CD4-positive, alpha-beta T cell treated with Interleukin-17A for 4 hours (primary cell): Measurements from ENCODE around the gene CFHR5.
"Not testable (repeated sequence)": the region's sequence is repeated elsewhere in the genome, so short reads cannot be mapped to it uniquely, and the experiment has no call there.

Source experiments
- DNase-seq: peaks from one replicate; pipeline ENCODE4 v3.0.0-alpha.2; 2020; ENCODE audit warnings: mixed read lengths

The CFHR5 gene

GRCh38 chr1:196977278-196977677, at the start of gene CFHR5:
Gene CFHR5 (plus strand): TSS chr1:196977556. CDS start chr1:196977665, 109 bp downstream.
- no peak for DNase-seq

GRCh38 chr1:196932853-196933252, 44.5 kb upstream of the CFHR5 start:
- DNase-seq, result not testable (repeated sequence)

- no peak for DNase-seq
Observed at GRCh38 chr1:196933531-196934189, 43.7 kb upstream of the CFHR5 start.

GRCh38 chr1:196941474-196941873, 35.9 kb upstream of the CFHR5 start:
- DNase-seq, result not testable (repeated sequence)

GRCh38 chr1:196943568-196943967, 33.8 kb upstream of the CFHR5 start, which contains the start of gene CFHR2:
Gene CFHR2 (plus strand): TSS chr1:196943738. CDS start chr1:196943881, 143 bp downstream.
- DNase-seq, result not testable (repeated sequence)

DNA sequence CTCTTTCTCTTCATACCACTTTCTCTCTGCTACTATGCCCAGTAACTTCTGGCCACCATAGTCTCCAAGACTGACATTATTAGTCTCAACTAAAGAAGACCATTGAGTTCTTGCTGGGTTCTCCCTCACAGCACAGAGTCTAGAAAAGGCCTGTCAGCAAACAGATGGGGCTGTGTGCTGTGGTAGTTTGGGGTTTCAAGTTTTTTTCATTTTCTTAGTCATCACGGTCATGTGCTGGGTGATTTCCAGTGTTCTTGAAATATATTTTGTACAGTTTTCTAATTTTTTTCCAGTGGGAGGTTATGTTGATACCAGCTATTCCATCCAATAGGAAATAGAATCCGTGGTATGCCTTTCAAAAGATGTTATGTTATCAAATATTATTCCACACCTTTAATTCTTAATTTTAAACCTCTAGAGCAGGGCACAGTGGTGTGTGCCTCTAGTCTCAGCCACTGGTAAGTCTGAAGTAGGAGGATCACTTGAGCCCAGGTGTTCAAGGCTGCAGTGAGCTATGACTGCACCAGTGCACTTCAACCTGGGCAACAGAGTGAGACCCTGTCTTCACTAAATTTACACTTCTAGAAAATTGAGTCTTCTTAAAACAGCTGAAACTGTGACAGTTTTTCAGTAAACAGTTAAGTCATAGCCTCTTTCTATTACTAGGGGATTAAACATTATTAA, 25.5 kb upstream of the CFHR5 start:
- no peak for DNase-seq

GRCh38 chr1:196954778-196955177, 22.6 kb upstream of the CFHR5 start:
- no peak for DNase-seq

DNA sequence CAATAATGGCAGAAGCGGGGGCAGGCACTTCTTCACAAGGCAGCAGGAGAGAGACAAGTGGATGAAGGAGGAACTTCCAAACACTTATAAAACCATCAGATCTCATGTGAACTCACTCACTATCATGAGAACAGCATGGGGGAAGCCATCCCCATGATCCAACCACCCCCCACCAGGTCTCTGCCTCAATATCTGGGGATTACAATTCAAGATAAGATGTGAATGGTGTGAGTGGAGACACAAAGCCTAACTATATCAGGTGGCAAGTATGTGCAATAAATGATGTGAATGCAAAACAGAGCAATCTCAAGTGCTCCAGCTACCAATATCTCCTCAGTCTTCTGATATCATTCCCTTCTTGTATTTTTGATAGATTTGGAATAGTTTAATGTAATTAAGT, 21.4 kb upstream of the CFHR5 start:
- no peak for DNase-seq

DNA sequence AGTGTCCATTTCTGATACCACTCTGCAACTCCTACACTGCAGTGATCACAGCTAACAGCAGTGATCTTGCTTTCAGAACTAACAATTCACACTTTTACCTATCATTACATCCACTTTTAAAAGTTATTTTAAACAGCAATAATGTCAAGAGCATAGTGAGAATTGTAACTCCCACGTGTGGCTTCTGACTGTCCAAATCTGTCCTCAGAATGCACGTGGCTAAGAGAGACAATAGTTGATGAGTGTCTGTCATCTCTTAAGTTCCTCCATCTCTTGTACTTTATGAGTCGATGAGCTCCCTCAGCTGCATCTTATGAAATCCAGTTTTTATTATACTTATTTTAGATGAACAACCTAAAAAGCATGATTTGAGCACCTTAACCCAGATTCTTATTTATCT, 16.5 kb upstream of the CFHR5 start:
- DNase-seq, result no peak

GRCh38 chr1:196970182-196970581, 7.2 kb upstream of the CFHR5 start:
- no peak for DNase-seq

GRCh38 chr1:196976278-196976677, 1.1 kb upstream of the CFHR5 start:
- no peak for DNase-seq

- no peak for DNase-seq
Observed at GRCh38 chr1:196980859-196981258, 3.5 kb downstream of the CFHR5 start.

DNA sequence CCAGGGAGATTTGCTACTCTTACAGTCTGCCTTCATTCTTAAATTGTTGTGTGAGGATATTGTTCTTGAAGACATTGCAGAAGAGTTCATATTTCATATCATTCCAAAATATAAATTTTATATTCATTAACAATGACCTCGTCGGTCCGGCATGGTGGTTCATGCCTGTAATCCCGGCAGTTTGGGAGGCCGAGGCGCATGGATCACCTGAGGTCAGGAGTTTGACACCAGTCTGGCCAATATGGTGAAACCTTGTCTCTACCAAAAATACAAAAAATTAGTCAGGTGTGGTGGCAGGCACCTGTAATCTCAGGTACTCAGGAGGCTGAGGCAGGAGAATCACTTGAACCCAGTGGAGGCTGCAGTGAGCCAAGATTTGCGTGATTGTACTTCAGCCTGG, 4.9 kb downstream of the CFHR5 start:
- not testable (repeated sequence) for DNase-seq

DNA sequence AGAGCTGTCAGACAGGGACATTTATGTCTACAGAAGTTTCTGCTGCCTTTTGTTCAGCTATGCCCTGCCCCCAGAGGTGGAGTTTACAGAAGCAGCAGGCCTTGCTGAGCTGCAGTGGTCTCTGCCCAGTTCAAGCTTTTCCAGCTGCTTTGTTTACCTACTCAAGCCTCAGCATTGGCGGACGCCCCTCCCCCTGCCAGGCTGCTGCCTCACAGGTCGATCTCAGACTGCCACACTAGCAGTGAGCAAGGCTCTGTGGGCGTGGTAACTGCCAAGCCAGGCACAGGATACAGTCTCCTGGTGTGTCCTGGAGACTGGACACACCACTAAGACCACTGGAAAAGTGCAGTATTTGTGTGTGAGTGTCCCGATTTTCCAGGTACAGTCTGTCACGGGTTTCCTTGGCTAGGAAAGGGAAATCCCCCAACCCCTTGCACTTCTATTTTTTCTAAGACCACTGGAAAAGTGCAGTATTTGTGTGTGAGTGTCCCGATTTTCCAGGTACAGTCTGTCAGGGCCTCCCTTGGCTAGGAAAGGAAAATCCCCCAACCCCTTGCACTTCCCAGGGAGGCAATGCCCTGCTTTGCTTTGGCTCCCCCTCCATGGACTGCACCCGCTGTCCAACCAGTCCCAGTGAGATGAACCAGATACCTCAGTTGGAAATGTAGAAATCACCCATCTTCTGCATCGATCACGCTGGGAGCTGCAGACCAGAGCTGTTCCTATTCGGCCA, 14.7 kb downstream of the CFHR5 start:
- DNase-seq, result not testable (repeated sequence)

- DNase-seq, result no peak
Observed at GRCh38 chr1:196993916-196994315, 16.6 kb downstream of the CFHR5 start.

- no peak for DNase-seq
Observed at GRCh38 chr1:196997423-196997822, 20.1 kb downstream of the CFHR5 start.

- DNase-seq, result no peak
Observed at GRCh38 chr1:197001828-197002227, 24.5 kb downstream of the CFHR5 start.

DNA sequence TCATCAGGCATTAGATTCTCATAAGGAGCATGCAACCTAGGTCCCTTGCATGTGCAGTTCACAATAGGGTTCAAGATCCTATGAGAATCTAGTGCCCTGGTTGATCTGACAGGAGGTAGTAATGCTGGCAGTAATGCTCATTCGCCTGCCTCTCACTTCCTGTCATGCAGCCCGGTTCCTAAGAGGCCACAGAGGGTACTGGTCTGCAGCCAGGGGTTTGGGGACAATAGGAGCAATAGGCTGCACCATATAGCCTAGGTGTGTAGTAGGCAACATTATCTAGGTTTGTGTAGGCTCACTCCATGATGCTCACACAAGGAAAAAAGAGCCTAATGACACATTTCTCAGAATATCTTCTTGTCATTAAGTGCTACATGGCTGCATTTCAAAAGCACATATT, 25.8 kb downstream of the CFHR5 start:
- DNase-seq, result no peak

GRCh38 chr1:197008861-197009260, 31.5 kb downstream of the CFHR5 start:
- DNase-seq, result no peak

DNA sequence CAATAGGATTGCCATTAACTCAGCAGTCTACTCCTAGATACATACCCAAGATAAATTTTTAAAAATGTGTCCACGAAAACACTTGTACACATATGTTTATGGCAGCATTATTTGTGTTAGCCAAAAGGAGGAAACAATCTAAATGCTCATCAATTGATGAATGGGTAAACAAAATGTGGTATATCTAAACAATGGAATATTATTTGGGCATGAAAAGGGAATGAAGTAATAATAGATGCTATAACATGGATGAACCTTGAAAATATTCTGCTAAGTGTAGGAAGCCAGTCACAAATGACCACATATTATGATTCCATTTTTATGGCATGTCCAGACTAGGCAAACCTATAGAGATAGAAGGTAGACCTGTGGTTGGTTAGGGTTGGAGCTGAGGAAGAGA, 34.3 kb downstream of the CFHR5 start:
- no peak for DNase-seq

DNA sequence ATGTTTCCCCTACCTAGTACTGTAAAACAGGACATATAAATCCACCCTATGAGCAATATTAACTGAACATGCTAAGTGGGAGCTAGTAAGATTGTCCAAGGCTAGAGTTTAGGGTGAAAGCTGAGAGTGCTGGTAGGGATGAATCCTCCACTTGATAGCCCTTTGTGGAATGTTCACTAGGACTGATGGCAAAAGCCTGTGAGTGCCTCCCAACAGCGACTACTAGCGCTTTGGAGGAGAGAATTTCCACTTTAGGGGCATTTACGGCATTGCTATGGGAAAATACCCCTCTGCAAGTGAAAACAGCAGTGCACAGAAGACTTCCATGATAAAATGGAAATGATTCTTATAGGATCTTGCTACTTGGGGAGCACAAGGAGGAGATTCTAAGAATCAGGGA, 35.9 kb downstream of the CFHR5 start:
- no peak for DNase-seq

- no peak for DNase-seq
Observed at GRCh38 chr1:197016751-197017150, 39.4 kb downstream of the CFHR5 start.

- no peak for DNase-seq
Observed at GRCh38 chr1:197017558-197018146, 40.3 kb downstream of the CFHR5 start.
